Measurements from ENCODE around the gene FOXI2.

Gene FOXI2

DNA sequence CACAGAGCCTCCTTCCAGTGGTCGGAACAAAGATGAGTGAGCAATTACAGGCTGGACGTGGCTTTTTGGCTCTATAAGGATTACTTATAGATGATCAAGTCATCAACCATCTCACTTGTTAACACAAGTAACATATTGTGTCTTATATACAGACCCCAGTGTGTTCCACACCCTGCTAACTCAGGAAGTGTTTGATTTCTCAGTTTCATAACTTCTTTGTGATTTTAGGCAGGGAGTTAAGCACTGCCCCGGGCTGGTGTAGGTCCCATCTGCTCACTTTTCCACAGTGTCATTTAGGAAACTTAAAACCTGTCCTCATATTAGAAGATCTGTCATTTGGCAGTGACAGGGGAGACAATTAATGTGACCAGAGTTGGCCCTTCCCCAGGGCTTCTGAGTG is 6.2 kb downstream of the FOXI2 start:
- DNase-seq (ENCODE audit: low spot score), result no peak

DNA sequence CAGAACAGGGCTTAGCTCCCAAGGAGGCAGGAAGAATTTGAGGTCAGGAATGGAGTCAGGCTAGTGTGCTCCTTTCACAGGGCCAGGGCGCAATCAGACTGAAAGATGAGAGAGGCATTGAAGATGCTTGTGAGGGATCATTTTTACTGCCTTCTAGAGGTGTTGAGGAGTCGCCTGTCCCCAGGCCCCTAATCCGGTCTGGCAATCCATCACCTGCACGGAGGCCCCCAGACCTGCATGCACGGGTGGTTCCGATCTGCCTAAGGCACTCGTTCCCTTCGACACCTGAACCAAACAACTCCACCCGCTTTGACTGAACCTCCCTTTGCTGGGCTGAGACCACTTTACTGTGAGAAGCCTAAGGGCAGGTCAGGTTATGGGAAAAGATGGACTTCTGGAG is 8.0 kb downstream of the FOXI2 start:
- no peak for DNase-seq (ENCODE audit: low spot score)

DNA sequence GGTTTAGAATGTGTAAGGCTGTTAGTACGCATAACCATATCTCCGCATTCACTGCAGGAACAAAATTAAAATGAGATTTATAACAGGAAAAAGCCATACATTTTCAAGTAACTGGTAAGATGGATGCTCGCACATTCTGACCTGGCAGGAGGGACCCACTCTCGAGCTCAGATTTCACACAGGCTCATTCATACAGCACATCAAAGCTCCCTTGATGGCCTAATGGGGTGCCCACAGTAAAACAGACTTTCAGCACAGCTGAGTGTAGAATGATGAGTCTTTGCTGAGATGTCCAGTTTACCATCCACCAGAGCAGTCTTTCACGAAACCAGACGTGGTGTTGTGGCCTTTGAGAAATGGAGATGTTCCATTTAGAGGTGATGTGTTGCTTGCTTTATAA is 8.9 kb downstream of the FOXI2 start:
- no peak for DNase-seq (ENCODE audit: low spot score)

DNA sequence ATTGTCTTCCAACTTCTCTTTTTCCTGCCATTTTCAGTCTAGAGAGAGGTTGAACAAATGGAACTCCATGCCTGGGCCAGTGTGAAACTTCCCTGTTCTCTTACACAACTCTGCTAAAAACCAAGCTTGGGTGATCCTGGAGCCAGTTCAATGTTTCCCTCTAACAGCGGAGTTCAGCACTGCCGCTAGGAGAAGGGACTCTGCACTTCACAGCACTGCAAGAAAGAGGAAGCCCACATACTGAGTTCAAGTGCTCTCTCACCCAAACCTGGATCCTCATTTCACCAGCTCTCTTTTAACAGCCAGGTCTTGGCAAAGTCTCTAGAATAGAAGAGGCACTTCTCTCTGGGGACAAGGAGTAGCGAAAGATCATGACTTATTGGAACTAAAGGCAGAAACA is 18.8 kb downstream of the FOXI2 start:
- no peak for DNase-seq (ENCODE audit: low spot score)

DNA sequence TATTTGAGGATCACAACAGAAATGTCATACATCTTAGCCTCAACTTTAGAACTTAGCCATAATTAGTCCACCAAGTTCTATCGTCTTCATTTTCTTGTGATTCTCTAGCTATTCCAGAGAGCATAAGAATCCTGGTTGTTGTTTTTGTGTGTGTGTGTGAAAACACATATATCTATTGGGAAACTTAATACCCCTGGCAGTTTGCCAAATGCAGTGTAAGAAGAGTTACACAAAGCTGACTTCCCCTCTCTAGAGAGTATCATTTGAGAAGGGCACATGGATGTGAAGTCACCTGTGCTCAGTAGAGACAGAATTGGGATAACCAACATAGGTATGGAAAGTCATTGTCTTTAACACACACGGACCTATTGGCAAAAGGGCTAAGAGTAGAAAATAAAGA is 19.3 kb downstream of the FOXI2 start:
- DNase-seq (ENCODE audit: low spot score), result no peak

DNA sequence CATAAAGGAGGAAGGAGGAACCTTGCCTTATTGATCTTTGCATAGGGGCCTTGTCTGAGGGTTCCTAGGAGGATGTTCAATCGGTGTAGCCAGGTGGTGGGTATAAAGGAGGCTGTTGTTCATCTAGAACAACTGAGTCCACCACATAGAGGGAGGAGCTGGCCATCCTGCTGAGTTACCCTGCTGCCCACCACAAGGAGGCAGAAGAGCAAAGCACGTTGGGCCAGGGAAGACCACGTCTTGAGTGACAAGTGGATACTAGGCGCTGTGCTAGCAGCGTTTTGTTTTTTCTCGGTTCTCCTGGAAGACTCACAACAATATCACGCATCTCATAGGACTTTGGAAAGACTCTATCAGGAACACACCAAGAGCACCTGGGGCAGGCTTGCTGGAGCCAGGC is 20.0 kb downstream of the FOXI2 start:
- no peak for DNase-seq (ENCODE audit: low spot score)

DNA sequence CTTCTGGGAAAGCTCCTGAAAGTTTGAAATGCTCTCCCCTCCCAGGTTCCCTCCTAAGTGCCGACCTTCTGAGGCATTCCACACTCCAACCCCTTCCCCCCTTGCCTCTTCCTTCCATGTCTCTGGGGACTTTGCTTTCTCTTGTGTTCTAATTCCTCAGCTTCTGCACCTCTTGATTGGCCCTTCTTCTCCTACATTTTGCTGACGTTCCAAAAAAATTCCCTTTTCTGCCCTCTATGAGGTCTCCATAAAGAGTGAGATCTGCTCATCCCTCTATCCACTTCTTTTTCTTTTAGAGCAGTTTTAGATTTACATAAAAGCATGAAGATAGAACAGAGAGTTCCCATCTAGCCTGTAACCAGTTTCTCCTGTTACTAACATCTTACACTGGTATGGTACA is 22.3 kb downstream of the FOXI2 start:
- no peak for DNase-seq (ENCODE audit: low spot score)

DNA sequence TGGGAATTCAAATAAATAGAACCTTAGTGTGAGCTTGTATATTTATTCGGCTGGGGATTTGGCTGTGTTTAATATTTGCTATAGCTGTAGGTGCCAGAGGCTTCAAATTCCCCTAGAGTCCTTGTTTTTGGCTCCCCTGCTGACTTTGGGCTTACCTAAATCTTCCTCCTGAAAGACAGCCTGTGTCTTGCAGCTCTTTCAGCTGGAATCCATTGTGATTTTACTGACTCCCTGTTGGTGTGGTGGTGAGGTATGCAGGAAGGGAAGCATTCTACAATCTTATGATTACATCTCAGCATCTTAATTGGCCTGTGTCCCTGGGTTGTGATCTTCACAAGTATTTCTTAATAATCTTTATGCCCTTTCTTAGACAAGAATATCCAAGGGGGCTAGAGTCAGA is 25.9 kb downstream of the FOXI2 start:
- no peak for DNase-seq (ENCODE audit: low spot score)

DNA sequence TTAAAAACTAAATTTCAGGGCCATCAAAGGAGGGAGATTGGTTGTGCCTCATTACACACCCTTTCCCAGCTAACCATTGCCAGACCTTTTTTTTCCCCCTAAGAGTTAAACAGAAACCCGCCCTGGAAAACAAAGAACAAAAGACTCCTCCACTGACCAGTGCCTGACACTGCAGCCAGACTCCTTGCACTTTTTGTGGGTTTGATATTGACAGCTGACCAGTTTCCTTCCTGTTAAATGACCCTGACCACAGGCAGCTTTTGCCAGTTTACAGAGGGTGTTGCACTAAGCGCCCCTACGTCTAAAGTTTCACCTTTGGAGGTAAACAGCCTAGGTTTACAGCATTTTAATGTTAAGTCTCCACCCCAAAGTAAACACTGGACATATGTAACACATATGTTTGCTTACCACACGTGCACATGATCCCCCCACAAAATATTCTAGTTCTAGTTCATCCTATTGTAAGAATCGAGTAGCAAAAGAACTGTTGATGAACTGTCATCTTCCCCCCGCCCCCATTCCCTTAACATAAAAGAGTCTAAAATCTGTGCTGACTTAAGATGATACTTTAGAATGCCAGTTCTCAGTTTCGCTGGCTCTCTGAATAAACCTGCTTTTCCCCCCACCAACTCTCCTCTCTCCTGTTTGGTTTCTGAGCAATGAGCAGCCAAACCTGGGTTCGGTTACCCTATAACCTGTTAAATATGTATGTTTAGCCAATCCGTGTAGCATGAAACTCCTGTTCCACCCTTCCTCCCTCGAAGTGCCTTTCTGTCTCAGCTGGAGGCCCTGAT is 38.0 kb downstream of the FOXI2 start:
- peak; percentile 13 for DNase-seq (ENCODE audit: low spot score)

DNA sequence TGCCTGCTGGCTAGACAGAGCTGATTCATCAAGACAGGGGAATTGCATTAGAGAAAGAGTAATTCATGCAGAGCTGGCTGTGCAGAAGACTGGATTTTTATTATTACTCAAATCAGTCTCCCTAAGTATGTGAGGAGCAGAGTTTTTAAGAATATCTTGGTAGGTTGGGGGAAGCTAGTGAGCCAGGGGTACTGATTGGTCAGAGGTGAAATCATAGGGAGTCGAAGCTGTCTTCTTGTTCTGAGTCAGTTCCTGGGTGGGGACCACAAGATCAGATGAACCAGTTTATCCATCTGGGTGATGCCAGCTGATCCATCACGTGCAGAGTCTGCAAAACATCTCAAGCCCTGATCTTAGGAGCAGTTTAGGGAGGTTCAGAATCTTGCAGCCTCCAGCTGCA is 39.8 kb downstream of the FOXI2 start:
- DNase-seq (ENCODE audit: low spot score), result peak; percentile 39

DNA sequence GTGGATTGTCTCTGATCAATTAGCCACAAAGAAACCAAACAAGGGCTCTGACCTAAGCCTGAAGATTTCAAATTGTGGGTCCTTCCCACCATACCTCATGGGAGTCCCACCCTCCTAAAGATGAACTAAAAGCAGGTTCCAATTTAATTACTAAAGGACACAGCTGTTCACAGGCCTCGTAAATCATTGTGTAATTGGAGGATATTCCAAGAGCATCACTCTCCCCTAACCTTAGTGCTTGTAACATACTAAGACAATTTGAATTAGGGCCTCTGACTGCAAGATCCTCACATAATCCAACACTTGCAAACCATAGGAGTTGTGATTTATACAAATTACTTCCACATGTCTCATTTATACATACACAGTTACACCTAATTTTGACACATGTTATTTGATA is 44.4 kb downstream of the FOXI2 start:
- DNase-seq (ENCODE audit: low spot score), result no peak

DNA sequence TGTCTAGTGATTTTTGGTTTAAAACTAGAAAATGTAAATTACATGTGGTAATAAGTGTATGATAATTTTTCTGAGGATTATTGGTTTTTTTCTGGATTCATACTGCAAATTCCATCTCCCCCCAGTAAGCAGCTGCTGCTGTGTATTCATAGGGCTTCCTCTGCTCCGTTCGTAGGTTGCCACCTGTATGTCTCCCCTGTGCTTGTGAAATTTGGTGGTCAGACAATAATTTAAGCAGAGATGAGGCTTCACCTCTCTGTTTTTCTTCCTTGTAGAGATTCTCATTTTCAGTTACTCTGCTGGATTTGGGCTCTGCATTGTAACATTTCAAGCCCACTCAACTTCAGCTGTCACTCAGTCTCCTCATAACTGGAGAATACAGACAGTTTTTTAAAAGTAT is 50.9 kb downstream of the FOXI2 start:
- no peak for DNase-seq (ENCODE audit: low spot score)

DNA sequence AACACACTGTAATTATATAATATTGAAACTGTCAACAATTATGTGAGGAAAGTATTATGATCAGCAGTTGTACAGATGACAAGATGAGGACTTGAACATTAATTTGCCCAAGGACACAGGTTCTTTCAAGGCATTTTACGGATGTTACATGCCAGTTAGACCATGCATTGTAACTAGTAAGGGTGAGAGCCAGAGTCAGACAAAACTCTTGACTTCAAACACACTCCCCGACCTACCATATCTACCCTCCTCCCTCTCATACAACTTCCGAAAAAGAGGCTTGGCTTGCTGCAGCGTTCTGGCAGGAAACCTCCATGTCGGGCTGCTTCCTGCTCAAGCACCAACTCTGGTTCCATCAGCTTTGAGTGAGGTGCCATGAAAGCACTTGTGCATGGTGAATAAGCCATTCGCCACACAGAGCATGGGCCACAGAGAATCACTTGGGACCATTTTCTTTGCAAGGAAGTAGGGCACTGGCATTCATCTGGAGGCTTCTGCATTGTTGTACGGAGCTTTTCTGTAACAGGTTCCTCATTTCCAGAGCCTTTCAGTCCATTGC is 53.2 kb downstream of the FOXI2 start:
- no peak for DNase-seq (ENCODE audit: low spot score)
